Endothelial cell of umbilical vein (primary cell): ENCODE results near the gene C2CD4D. TPM values are rescaled to one million over a fixed set of nuclear protein-coding genes. Genes with fewer than 3 reads are reported as not detected.

Source experiments
- BruUV-seq: library from RNA; stranded (reverse); fragments of 400-500 nt; replicated peaks from 2 replicates; lab custom pipeline; 2021; lab: Mats Ljungman, UMichigan
- CTCF ChIA-PET: fragments of 300-600, 350-600 bp; sonication (Branson Sonifier 250); formaldehyde crosslinking; loops from one replicate; lab custom pipeline; 2021; ENCODE audit warnings: antibody characterized with exemption, inconsistent platforms; lab: Charles Lee
- POLR2A ChIA-PET: fragments of 300-600, 350-600 bp; sonication (Branson Sonifier 250); formaldehyde crosslinking; loops from one replicate; lab custom pipeline; 2021; ENCODE audit warnings: antibody characterized with exemption, inconsistent platforms; lab: Charles Lee
- DNase-seq: peaks from one replicate; pipeline ENCODE4 v3.0.0-alpha.2; 2011; ENCODE audit warnings: low read depth, low spot score
- FAIRE-seq: peaks from 2 replicates; lab custom pipeline; 2011; peaks lifted over from hg19 to GRCh38; lab: Jason Lieb, UNC
- H2AFZ ChIP-seq: 2 replicates; pipeline ENCODE4 v1.6.0; 2012; ENCODE audit warnings: low read depth, low read length, control low read depth, inconsistent platforms
- H3K27ac ChIP-seq: 2 replicates; pipeline ENCODE4 v1.5.1; 2011; ENCODE audit warnings: low read depth, mild to moderate bottlenecking, control low read depth, low read length, moderate library complexity; ENCODE audit not compliant: insufficient read depth
- H3K27me3 ChIP-seq, 2 experiments: 2 replicates each; pipeline versions ENCODE4 v1.6.0 to v1.6.1; 2011; ENCODE audit warnings: low read length in 2 of 2, mixed read lengths in 1 of 2; ENCODE audit not compliant: control insufficient read depth in 2 of 2, insufficient read depth in 2 of 2
- H3K36me3 ChIP-seq, 2 experiments: 2 replicates in 1 of 2; 3 replicates in 1 of 2; pipeline ENCODE4 v1.5.1; 2011; ENCODE audit warnings: low read length in 2 of 2, mild to moderate bottlenecking in 1 of 2, moderate library complexity in 1 of 2; ENCODE audit not compliant: control insufficient read depth in 2 of 2, insufficient read depth in 2 of 2; ENCODE audit errors: extremely low read depth in 1 of 2
- H3K4me1 ChIP-seq: 3 replicates; pipeline ENCODE4 v1.5.1; 2011; ENCODE audit warnings: mild to moderate bottlenecking, low read length; ENCODE audit not compliant: control insufficient read depth, insufficient read depth; ENCODE audit errors: extremely low read depth
- H3K4me2 ChIP-seq: 2 replicates; pipeline ENCODE4 v1.6.1; 2011; ENCODE audit warnings: low read length, control low read depth, mixed read lengths; ENCODE audit not compliant: insufficient read depth
- H3K4me3 ChIP-seq, 3 experiments: fragments of 200-600 bp in 1 of 3; sonication (generic), shearing (Covaris generic) in 1 of 3; replicated peaks in 1 of 3; 2 replicates each; pipeline ENCODE4 v1.5.1; 2011 to 2016; ENCODE audit warnings: control low read depth in 3 of 3, low read length in 3 of 3, mild to moderate bottlenecking in 2 of 3, inconsistent platforms in 1 of 3, low read depth in 1 of 3, moderate library complexity in 1 of 3; ENCODE audit not compliant: insufficient read depth in 1 of 3
- H3K79me2 ChIP-seq: 2 replicates; pipeline ENCODE4 v1.6.0; 2012; ENCODE audit warnings: low read length, inconsistent platforms; ENCODE audit not compliant: control insufficient read depth, insufficient read depth
- H3K9ac ChIP-seq: replicated peaks from 2 replicates; pipeline ENCODE3; 2011; ENCODE audit warnings: low read length, control low read depth; ENCODE audit not compliant: insufficient read depth; ENCODE audit errors: extremely low read depth
- H3K9me1 ChIP-seq: replicated peaks from 3 replicates; pipeline ENCODE4 v1.6.0; 2011; ENCODE audit warnings: mild to moderate bottlenecking, low read length; ENCODE audit not compliant: control insufficient read depth, insufficient read depth; ENCODE audit errors: extremely low read depth
- H3K9me3 ChIP-seq: replicated peaks from 2 replicates; pipeline ENCODE4 v1.5.1; 2012; ENCODE audit warnings: low read length, inconsistent platforms; ENCODE audit not compliant: control insufficient read depth, insufficient read depth
- H4K20me1 ChIP-seq: replicated peaks from 2 replicates; pipeline ENCODE3; 2011; ENCODE audit warnings: mild to moderate bottlenecking, low read length; ENCODE audit not compliant: control insufficient read depth, insufficient read depth; ENCODE audit errors: extremely low read depth
- EZH2 ChIP-seq: IDR thresholded peaks from 2 replicates; pipeline ENCODE4 v1.6.1; 2012; ENCODE audit warnings: borderline replicate concordance, low read depth, mild to moderate bottlenecking, moderate library complexity, low read length, inconsistent platforms; ENCODE audit not compliant: severe bottlenecking
- FOS ChIP-seq: IDR thresholded peaks from 2 replicates; pipeline ENCODE4 v1.6.1; 2011; ENCODE audit warnings: mild to moderate bottlenecking, low read length, moderate library complexity, borderline replicate concordance; ENCODE audit not compliant: insufficient read depth
- GATA2 ChIP-seq: IDR thresholded peaks from 2 replicates; pipeline ENCODE4 v1.7.0; 2011; ENCODE audit warnings: low read depth, mild to moderate bottlenecking, moderate library complexity, mixed read lengths, low read length; ENCODE audit not compliant: insufficient read length, insufficient read depth
- JUN ChIP-seq: IDR thresholded peaks from 2 replicates; pipeline ENCODE4 v1.6.1; 2011; ENCODE audit warnings: borderline replicate concordance, low read depth; ENCODE audit not compliant: insufficient read length, insufficient read depth
- MYC ChIP-seq: IDR thresholded peaks from one replicate; pipeline ENCODE4 v1.6.1; 2011; ENCODE audit warnings: mild to moderate bottlenecking, low read depth, low read length
- POLR2A ChIP-seq: IDR thresholded peaks from 2 replicates; pipeline ENCODE4 v1.6.1; 2012; ENCODE audit warnings: low read depth, mild to moderate bottlenecking, control low read depth, low read length
- POLR2AphosphoS5 ChIP-seq: IDR thresholded peaks from 2 replicates; pipeline ENCODE4 v1.6.1; 2012; ENCODE audit warnings: low read depth, mild to moderate bottlenecking, control low read depth, low read length, moderate library complexity; ENCODE audit not compliant: insufficient read depth
- dilution Hi-C: fragments of 300-500 bp; cut with MboI; formaldehyde crosslinking; loops from one replicate; pipeline ENCODE4 v1.15.0; 2019; ENCODE audit warnings: low sequenced_read_pairs; ENCODE audit not compliant: extremely low pct_ligation_motif_present
- intact Hi-C: fragments of 100-400 bp; cut with micrococcal nuclease; formaldehyde crosslinking; loops from one replicate; pipeline ENCODE4 v1.10.0; 2022
- polyA plus RNA-seq, 4 experiments: library from polyadenylated mRNA; depleted of rRNA in 3 of 4; stranded (reverse) in 3 of 4; unstranded in 1 of 4; fragments of >200 nt; gene quantifications; 2 replicates each; pipeline versions ENCODE4 v1.2.1 to v1.2.3, GENCODE V29; 2011 to 2012; ENCODE audit warnings: missing spikeins in 1 of 4
- total RNA-seq: library from RNA; stranded (reverse); gene quantifications from 2 replicates; pipeline ENCODE4 v1.2.3, GENCODE V29; 2021
- TF ChIP-seq, protein P1 (sequence below), 2 donors: IDR thresholded peaks; 1 replicate in 1 of 2; 2 replicates in 1 of 2; pipeline ENCODE4 v1.5.1; 2011; ENCODE audit warnings: low read length in 2 of 2, mild to moderate bottlenecking in 2 of 2, moderate library complexity in 2 of 2, control low read depth in 1 of 2, inconsistent platforms in 1 of 2, low read depth in 1 of 2; ENCODE audit not compliant: insufficient read depth in 1 of 2; ENCODE audit errors: extremely low read depth in 1 of 2
- TF ChIP-seq, protein P2 (sequence below): IDR thresholded peaks from 2 replicates; pipeline ENCODE4 v1.6.1; 2011; ENCODE audit not compliant: insufficient read depth, insufficient read length

C2CD4D gene
- total and polyA plus RNA-seq, 2 donors (not counting 3 experiments of a cell fraction or from before 2014, with no cell fraction given), result not detected

DNA sequence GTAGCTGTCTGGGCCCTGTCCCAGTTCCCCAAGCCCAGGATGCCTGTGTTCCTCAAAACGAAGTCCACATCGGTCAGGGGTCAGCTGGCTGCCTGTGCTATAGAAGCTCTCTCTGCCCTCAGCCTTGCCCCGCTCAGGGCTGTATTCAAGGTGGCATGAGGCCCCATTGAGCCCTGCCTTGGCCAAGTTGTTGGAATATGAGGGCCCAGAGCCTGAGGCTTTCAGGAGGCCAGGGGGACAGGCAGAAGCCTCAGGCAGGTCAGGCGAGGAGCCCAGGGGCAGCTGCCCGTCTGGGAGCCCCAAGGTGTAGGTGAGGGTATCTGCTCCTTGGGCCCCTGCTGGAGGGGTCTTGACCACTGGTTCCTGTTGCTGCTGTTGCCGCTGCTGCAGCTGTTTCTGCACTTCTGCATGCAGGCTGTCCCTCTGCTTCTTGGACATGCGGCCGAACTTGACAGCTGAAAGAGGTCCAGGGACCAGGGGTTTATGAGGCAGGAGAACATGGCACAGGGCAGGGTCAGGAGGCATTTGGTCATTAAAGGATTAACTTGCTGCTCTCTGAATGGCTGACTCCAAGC, 24.6 kb downstream of the C2CD4D start:
- no peak for TF ChIP-seq FOS

DNA sequence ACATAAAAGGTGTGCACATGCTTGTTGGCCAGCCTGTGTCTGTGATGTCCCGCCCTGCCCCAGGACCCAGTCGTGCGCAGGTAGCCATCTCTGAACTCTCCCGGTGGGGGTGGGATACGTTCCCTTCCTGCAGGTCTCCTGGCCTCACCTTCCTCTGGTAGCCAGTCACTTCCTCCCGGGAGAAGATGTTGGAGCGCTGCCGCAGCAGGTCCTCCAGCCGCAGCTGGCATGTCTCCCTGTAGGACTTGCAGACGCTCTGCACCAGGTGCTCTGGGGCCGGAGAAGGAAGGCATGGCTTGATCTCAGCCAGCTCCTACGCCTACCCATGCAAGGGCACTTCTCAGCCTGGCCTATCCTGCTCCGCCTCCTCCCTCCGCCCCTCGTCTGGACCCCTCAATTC, 25.2 kb downstream of the C2CD4D start:
- ChIA-PET CTCF (no interaction called here), POLR2A (no interaction called here)
- dilution Hi-C loops, result no loop called here
- Histone ChIP-seq H4K20me1 (no peaks in the 10 kb centered on the region), H3K27me3 (peaks cover 3 to 6% of the 10 kb centered on the region in 2 experiments), H3K27ac (no peak overlapping the region), H3K9ac (no peak overlapping the region), H3K4me2 (no peak overlapping the region), H3K79me2 (no peaks in the 10 kb centered on the region), H3K4me1 (no peaks in the 10 kb centered on the region), H3K9me1 (no peaks in the 10 kb centered on the region), H2AFZ (no peak overlapping the region), H3K36me3 (no peaks in the 10 kb centered on the region), H3K4me3 (no peak overlapping the region), H3K9me3 (no peaks in the 10 kb centered on the region)
- BruUV-seq, result no TSS peak
- FAIRE-seq, result no peak
- intact Hi-C loops, result no loop called here
- TF ChIP-seq JUN (no peak), MYC (no peak), EZH2 (no peak), POLR2A (no peak), POLR2AphosphoS5 (no peak), FOS (no peak), GATA2 (no peak)
- TF ChIP-seq, protein P1, sequence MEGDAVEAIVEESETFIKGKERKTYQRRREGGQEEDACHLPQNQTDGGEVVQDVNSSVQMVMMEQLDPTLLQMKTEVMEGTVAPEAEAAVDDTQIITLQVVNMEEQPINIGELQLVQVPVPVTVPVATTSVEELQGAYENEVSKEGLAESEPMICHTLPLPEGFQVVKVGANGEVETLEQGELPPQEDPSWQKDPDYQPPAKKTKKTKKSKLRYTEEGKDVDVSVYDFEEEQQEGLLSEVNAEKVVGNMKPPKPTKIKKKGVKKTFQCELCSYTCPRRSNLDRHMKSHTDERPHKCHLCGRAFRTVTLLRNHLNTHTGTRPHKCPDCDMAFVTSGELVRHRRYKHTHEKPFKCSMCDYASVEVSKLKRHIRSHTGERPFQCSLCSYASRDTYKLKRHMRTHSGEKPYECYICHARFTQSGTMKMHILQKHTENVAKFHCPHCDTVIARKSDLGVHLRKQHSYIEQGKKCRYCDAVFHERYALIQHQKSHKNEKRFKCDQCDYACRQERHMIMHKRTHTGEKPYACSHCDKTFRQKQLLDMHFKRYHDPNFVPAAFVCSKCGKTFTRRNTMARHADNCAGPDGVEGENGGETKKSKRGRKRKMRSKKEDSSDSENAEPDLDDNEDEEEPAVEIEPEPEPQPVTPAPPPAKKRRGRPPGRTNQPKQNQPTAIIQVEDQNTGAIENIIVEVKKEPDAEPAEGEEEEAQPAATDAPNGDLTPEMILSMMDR (IDR thresholded peaks at IDR 0.05; ENCODE audit: extremely low read depth in 1 of 2, insufficient read depth in 1 of 2, low read depth in 1 of 2, low read length in 2 of 2), result no peak
- TF ChIP-seq, protein P2, sequence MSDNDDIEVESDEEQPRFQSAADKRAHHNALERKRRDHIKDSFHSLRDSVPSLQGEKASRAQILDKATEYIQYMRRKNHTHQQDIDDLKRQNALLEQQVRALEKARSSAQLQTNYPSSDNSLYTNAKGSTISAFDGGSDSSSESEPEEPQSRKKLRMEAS, result no peak
- no peak for DNase-seq

More for the DNA sequence above, 24.6 kb downstream of the C2CD4D start:
- Histone ChIP-seq H4K20me1 (no peaks in the 10 kb centered on the region), H3K4me3 (no peak overlapping the region), H3K36me3 (no peaks in the 10 kb centered on the region), H3K9me1 (no peaks in the 10 kb centered on the region), H3K4me1 (no peaks in the 10 kb centered on the region), H3K27me3 (peaks cover 0 to 3% of the 10 kb centered on the region in 2 experiments), H3K79me2 (no peaks in the 10 kb centered on the region), H3K9ac (no peak overlapping the region), H3K27ac (no peak overlapping the region), H2AFZ (no peak overlapping the region), H3K4me2 (no peak overlapping the region), H3K9me3 (no peaks in the 10 kb centered on the region)
- FAIRE-seq (no peak), DNase-seq (no peak)
- intact Hi-C loops (no loop called here), dilution Hi-C loops (no loop called here)
- no TSS peak for BruUV-seq
- ChIA-PET CTCF (no interaction called here), POLR2A (no interaction called here)
